ENCODE data around the gene ABCC8. TPM values are rescaled to one million over a fixed set of nuclear protein-coding genes. Genes with fewer than 3 reads are reported as not detected.

ABCC8 gene
- total and polyA plus RNA-seq, 9 of the 15 experiments (the other 6 are each of a cell fraction or from before 2014, with no cell fraction given), result not detected

DNA sequence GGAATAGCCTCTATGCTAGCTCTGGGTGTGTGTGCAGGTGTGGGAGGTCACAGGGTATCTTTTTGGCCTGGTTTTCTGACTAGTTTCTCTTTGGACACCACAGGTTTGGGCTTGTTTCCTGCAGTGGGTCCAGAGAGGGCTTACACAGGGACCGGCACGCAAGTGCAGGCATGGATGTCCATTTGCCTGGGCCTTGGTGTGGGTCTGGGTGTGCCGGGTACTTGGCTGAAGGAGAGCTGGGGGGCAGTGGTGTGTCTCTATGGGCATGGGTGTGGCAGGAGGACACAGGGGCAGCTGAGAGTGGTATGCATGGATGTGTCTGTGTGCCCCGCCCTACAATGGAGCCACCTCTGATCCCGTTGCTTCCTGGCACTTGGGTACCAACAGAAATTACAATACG, 80.7 kb downstream of the ABCC8 start:
- in situ Hi-C loops (cut with MboI), result loop anchor here (10.0 kb wide), 1 partner anchor 129 kb away; no protein-coding TSS in a partner anchor

More for the DNA sequence above, 80.7 kb downstream of the ABCC8 start:
- DNase-seq (ENCODE audit: extremely low read depth in 1 of 4, low spot score in 3 of 4) (no peak), FAIRE-seq (no peak), ATAC-seq (no peak)
- intact Hi-C loops (cut with micrococcal nuclease), result no loop called here
- Histone ChIP-seq H3K9me3 (replicated peaks; ENCODE audit: control insufficient read depth, insufficient read depth, low read depth, low read length) (no peaks in the 10 kb centered on the region), H3K27ac (ENCODE audit: extremely low read depth, low read depth, low read length) (no peak overlapping the region), H3K27me3 (ENCODE audit: control insufficient read depth in 2 of 2, insufficient read depth in 2 of 2, low read length in 2 of 2) (peaks cover 18 to 77% of the 10 kb centered on the region in 2 experiments), H4K20me1 (replicated peaks; ENCODE audit: control insufficient read depth, insufficient read depth, low read length) (peaks cover 3% of the 10 kb centered on the region; the same call in 1 of the 2 replicates), H3K4me3 (no peak overlapping the region), H3K9ac (ENCODE audit: insufficient read depth in 1 of 2, low read depth in 2 of 2, low read length in 2 of 2) (no peak overlapping the region), H3K79me2 (ENCODE audit: control insufficient read depth, insufficient read depth, low read length) (no peaks in the 10 kb centered on the region), H2AFZ (ENCODE audit: low read depth, low read length) (no peak overlapping the region), H3K36me3 (ENCODE audit: control insufficient read depth, insufficient read depth, low read length) (no peaks in the 10 kb centered on the region), H3K4me2 (ENCODE audit: insufficient read depth, low read length) (no peak overlapping the region), H3K9me1 (ENCODE audit: control insufficient read depth, insufficient read depth, low read length) (no peaks in the 10 kb centered on the region), H3K4me1 (replicated peaks in 1 of 2; ENCODE audit: control insufficient read depth in 2 of 2, insufficient read depth in 2 of 2, low read length in 2 of 2) (peaks cover 0 to 4% of the 10 kb centered on the region in 2 experiments; a peak in 1 of 5 replicates)
- ChIA-PET CTCF (ENCODE audit: low intra/inter-chr PET ratio) (no interaction called here), POLR2A (interaction anchor here (0.5 kb wide), 1 partner anchor 313 kb away, joined by 4 read pairs; no protein-coding TSS in a partner anchor)
- BruUV-seq (replicated peaks), result no TSS peak
- no peak for TF ChIP-seq ZNF785 (CRISPR knock-in tag; IDR thresholded peaks at IDR 0.05)
- TF ChIP-seq ATF1 (CRISPR knock-in tag; IDR thresholded peaks at IDR 0.05), result no peak
- no peak for TF ChIP-seq ATF1 (tag; IDR thresholded peaks at IDR 0.05)
- TF ChIP-seq, protein P1, sequence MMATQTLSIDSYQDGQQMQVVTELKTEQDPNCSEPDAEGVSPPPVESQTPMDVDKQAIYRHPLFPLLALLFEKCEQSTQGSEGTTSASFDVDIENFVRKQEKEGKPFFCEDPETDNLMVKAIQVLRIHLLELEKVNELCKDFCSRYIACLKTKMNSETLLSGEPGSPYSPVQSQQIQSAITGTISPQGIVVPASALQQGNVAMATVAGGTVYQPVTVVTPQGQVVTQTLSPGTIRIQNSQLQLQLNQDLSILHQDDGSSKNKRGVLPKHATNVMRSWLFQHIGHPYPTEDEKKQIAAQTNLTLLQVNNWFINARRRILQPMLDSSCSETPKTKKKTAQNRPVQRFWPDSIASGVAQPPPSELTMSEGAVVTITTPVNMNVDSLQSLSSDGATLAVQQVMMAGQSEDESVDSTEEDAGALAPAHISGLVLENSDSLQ (IDR thresholded peaks at IDR 0.05), result no peak
- no peak for TF ChIP-seq ZNF263 (CRISPR knock-in tag; IDR thresholded peaks at IDR 0.05; ENCODE audit: borderline replicate concordance)
- no peak for TF ChIP-seq ZNF586 (CRISPR knock-in tag; conservative IDR thresholded peaks at IDR 0.05)
- TF ChIP-seq, protein P2, sequence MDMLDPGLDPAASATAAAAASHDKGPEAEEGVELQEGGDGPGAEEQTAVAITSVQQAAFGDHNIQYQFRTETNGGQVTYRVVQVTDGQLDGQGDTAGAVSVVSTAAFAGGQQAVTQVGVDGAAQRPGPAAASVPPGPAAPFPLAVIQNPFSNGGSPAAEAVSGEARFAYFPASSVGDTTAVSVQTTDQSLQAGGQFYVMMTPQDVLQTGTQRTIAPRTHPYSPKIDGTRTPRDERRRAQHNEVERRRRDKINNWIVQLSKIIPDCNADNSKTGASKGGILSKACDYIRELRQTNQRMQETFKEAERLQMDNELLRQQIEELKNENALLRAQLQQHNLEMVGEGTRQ (CRISPR knock-in tag; IDR thresholded peaks at IDR 0.05), result no peak
- no peak for TF ChIP-seq NONO (IDR thresholded peaks at IDR 0.05; ENCODE audit: low read depth in 2 of 2, low read length in 1 of 2)
- no peak for TF ChIP-seq ZNF668 (CRISPR knock-in tag; IDR thresholded peaks at IDR 0.05)
- no peak for TF ChIP-seq XRCC5 (IDR thresholded peaks at IDR 0.05; ENCODE audit: low read depth, low read length)
- TF ChIP-seq HMGN3 (IDR thresholded peaks at IDR 0.05; ENCODE audit: borderline replicate concordance, extremely low read depth, insufficient read length, low read depth, low read length), result no peak
- WGBS (ENCODE audit: insufficient coverage, low coverage, missing lambda C conversion rate), result 15% methylated on average over 6 of the region's 6 CpGs
